ENCODE measurements around the gene PRIM2.
"Not testable (repeated sequence)": the region's sequence is repeated elsewhere in the genome, so short reads cannot be mapped to it uniquely, and the experiment has no call there.

DNA sequence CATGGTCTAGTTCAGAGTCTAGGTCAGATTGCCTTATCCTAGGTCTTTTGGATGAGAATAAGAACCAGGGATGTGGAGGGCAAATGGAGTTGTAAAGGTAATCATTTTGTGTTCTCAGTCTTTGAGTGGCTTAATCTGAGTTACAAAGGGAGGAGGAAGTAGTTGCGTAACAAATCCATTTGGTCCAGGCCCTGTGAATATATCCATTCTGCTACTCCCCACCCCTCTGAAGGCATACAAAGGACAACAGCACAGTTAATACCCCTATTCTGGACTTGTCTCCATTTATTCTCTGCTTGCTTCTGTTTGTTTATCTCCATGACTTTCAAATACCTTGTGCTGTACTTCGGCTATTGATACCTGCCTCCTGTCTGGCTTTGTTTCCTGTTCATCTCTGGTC, 29.3 kb downstream of the PRIM2 start:
- not testable (repeated sequence) for TF ChIP-seq CTCF (IDR thresholded peaks at IDR 0.05; ENCODE audit: insufficient read depth, low read length, poor library complexity, severe bottlenecking); EZH2phosphoT487 (conservative IDR thresholded peaks at IDR 0.05; ENCODE audit: low read length)
